ENCODE measurements around the gene ZIC1. TPM values are rescaled to one million over a fixed set of nuclear protein-coding genes. Genes with fewer than 3 reads are reported as not detected.

ZIC1 gene
- polyA plus RNA-seq, 1 donor (not counting 4 experiments of a cell fraction or from before 2014, with no cell fraction given) = not detected

DNA sequence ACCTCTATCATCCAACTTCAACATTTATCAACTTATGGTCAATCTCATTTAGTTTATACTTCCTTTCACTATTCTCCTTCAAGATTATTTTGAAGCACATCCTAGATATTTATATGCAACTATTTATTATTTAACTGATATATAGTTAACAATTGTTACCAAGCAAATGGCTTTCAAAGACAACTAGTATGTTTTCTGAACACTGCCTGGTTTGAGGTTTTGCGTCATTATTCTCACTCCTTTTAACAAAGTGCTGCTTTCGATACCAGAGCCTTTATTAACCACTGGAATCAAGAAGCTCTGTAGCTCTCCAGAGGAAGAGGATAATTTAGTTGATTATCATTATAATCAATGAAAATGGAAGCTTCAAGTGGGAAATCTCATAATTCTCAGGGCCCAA, 19.6 kb downstream of the ZIC1 start:
- dilution Hi-C loops (cut with MboI; ENCODE audit: extremely low pct_ligation_motif_present, low sequenced_read_pairs) = no loop called here
- no peak for DNase-seq (ENCODE audit: low read depth, low spot score)
- H3K9ac ChIP-seq (ENCODE audit: control insufficient read depth, extremely low read depth, insufficient read depth, low read length) = no peak overlapping the region
- TF ChIP-seq EZH2 (IDR thresholded peaks at IDR 0.05; ENCODE audit: low read length) = no peak
- TF ChIP-seq, protein P1, sequence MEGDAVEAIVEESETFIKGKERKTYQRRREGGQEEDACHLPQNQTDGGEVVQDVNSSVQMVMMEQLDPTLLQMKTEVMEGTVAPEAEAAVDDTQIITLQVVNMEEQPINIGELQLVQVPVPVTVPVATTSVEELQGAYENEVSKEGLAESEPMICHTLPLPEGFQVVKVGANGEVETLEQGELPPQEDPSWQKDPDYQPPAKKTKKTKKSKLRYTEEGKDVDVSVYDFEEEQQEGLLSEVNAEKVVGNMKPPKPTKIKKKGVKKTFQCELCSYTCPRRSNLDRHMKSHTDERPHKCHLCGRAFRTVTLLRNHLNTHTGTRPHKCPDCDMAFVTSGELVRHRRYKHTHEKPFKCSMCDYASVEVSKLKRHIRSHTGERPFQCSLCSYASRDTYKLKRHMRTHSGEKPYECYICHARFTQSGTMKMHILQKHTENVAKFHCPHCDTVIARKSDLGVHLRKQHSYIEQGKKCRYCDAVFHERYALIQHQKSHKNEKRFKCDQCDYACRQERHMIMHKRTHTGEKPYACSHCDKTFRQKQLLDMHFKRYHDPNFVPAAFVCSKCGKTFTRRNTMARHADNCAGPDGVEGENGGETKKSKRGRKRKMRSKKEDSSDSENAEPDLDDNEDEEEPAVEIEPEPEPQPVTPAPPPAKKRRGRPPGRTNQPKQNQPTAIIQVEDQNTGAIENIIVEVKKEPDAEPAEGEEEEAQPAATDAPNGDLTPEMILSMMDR (optimal IDR thresholded peaks at IDR 0.05 in 1 of 3, IDR thresholded peaks at IDR 0.05 in 1 of 3, conservative IDR thresholded peaks at IDR 0.05 in 1 of 3; ENCODE audit: extremely low read depth in 1 of 3, insufficient read depth in 2 of 3, low read length in 3 of 3) = no peak
- no peak overlapping the region for H3K27ac ChIP-seq (ENCODE audit: control insufficient read depth, insufficient read depth, low read length)
- no peak overlapping the region for H3K4me2 ChIP-seq (ENCODE audit: control insufficient read depth, extremely low read depth, insufficient read depth, low read depth, low read length)
- H3K27me3 ChIP-seq (ENCODE audit: control insufficient read depth, extremely low read depth, insufficient read depth, low read length) = peaks cover 15% of the 10 kb centered on the region
- FAIRE-seq = no peak
- no peak overlapping the region for H2AFZ ChIP-seq (ENCODE audit: control insufficient read depth, low read length)
- no peaks in the 10 kb centered on the region for H3K79me2 ChIP-seq (ENCODE audit: control insufficient read depth, insufficient read depth, low read length)
- H3K9me1 ChIP-seq (ENCODE audit: control insufficient read depth, extremely low read depth, insufficient read depth, low read length) = no peaks in the 10 kb centered on the region
- H3K4me1 ChIP-seq (ENCODE audit: control insufficient read depth, extremely low read depth, insufficient read depth, low read length) = no peaks in the 10 kb centered on the region
- no peak overlapping the region for H3K4me3 ChIP-seq (ENCODE audit: control insufficient read depth in 2 of 3, extremely low read depth in 1 of 3, insufficient read depth in 2 of 3, low read depth in 1 of 3, low read length in 3 of 3)
- no peaks in the 10 kb centered on the region for H3K9me3 ChIP-seq (ENCODE audit: control insufficient read depth, low read depth, low read length)
- H3K36me3 ChIP-seq (ENCODE audit: control insufficient read depth in 2 of 2, extremely low read depth in 1 of 2, insufficient read depth in 2 of 2, low read length in 2 of 2) = no peaks in the 10 kb centered on the region
- H4K20me1 ChIP-seq (ENCODE audit: control insufficient read depth, extremely low read depth, insufficient read depth, low read length) = no peaks in the 10 kb centered on the region

DNA sequence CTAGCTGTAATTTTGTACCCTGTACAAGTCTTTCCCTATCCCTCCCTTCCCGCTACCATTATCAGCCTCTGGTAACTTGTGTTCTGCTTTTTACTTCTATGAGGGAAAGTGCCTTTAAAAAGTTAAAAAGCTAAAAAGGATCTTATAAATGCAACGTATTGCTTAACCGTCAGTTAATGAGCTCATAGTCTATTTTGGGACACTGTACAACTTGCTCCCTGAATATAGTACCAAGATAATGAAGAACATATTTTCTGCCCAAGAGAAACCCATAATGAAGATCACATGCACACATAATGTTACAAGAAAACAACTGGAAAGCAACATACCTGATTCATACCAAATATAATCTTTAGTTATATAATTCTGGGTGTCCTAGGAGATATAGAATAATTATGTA, 22.6 kb downstream of the ZIC1 start:
- no peak for DNase-seq (ENCODE audit: low read depth, low spot score)
- Histone ChIP-seq H3K9me3 (ENCODE audit: control insufficient read depth, low read depth, low read length) (no peaks in the 10 kb centered on the region), H3K9ac (ENCODE audit: control insufficient read depth, extremely low read depth, insufficient read depth, low read length) (no peak overlapping the region), H3K4me3 (ENCODE audit: control insufficient read depth in 2 of 3, extremely low read depth in 1 of 3, insufficient read depth in 2 of 3, low read depth in 1 of 3, low read length in 3 of 3) (no peak overlapping the region), H3K36me3 (ENCODE audit: control insufficient read depth in 2 of 2, extremely low read depth in 1 of 2, insufficient read depth in 2 of 2, low read length in 2 of 2) (no peaks in the 10 kb centered on the region), H4K20me1 (ENCODE audit: control insufficient read depth, extremely low read depth, insufficient read depth, low read length) (no peaks in the 10 kb centered on the region), H3K4me2 (ENCODE audit: control insufficient read depth, extremely low read depth, insufficient read depth, low read depth, low read length) (no peak overlapping the region), H3K9me1 (ENCODE audit: control insufficient read depth, extremely low read depth, insufficient read depth, low read length) (no peaks in the 10 kb centered on the region), H2AFZ (ENCODE audit: control insufficient read depth, low read length) (no peak overlapping the region), H3K27me3 (ENCODE audit: control insufficient read depth, extremely low read depth, insufficient read depth, low read length) (no peaks in the 10 kb centered on the region), H3K4me1 (ENCODE audit: control insufficient read depth, extremely low read depth, insufficient read depth, low read length) (no peaks in the 10 kb centered on the region), H3K79me2 (ENCODE audit: control insufficient read depth, insufficient read depth, low read length) (no peaks in the 10 kb centered on the region), H3K27ac (ENCODE audit: control insufficient read depth, insufficient read depth, low read length) (no peak overlapping the region)
- no peak for FAIRE-seq
- dilution Hi-C loops (cut with MboI; ENCODE audit: extremely low pct_ligation_motif_present, low sequenced_read_pairs) = no loop called here
- TF ChIP-seq, protein P1 (optimal IDR thresholded peaks at IDR 0.05 in 1 of 3, IDR thresholded peaks at IDR 0.05 in 1 of 3, conservative IDR thresholded peaks at IDR 0.05 in 1 of 3; ENCODE audit: extremely low read depth in 1 of 3, insufficient read depth in 2 of 3, low read length in 3 of 3) = no peak
- no peak for TF ChIP-seq EZH2 (IDR thresholded peaks at IDR 0.05; ENCODE audit: low read length)

Measured in keratinocyte (primary cell).